ENCODE results near the gene ACTR10. TPM values are rescaled to one million over a fixed set of nuclear protein-coding genes. Genes with fewer than 3 reads are reported as not detected.

Gene ACTR10
- total RNA-seq, 1 donor from 2014 or later: 57.5 TPM

DNA sequence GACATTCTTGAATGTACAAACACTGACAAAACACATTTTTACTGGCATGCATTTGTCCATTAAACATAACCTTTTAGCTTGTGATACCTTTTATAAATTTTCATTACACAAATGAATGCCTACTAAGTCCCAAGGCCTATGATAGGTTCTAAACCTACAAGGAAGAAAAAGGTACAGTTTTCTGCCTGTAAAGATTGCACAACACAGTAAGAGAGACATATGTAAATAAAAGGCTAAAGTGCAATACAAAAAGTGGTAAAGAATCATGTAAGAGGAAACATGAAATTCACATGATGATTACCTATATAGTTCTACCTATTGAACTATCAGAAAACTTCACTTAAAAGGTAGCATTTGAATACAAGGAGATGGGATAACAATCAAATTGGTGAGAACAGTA is 83.8 kb downstream of the ACTR10 start:
- Mint-ChIP-seq H3K9me3 (ENCODE audit: low read depth) (no peaks in the 10 kb centered on the region), H3K4me1 (ENCODE audit: low read depth) (peaks cover 32% of the 10 kb centered on the region), H3K4me3 (ENCODE audit: low read depth) (no peak overlapping the region), H3K27me3 (no peaks in the 10 kb centered on the region), H3K27ac (no peak overlapping the region), H3K36me3 (ENCODE audit: insufficient read depth) (peaks cover 27% of the 10 kb centered on the region)
- TF ChIP-seq CTCF (IDR thresholded peaks at IDR 0.05; ENCODE audit: unreplicated experiment): no peak
- DNase-seq (ENCODE audit: low spot score, unreplicated experiment): no peak

- no peak for TF ChIP-seq CTCF (IDR thresholded peaks at IDR 0.05; ENCODE audit: unreplicated experiment)
- Mint-ChIP-seq H3K4me1 (ENCODE audit: low read depth) (peaks cover 34% of the 10 kb centered on the region), H3K9me3 (ENCODE audit: low read depth) (no peaks in the 10 kb centered on the region), H3K27ac (no peak overlapping the region), H3K36me3 (ENCODE audit: insufficient read depth) (peaks cover 33% of the 10 kb centered on the region), H3K27me3 (no peaks in the 10 kb centered on the region), H3K4me3 (ENCODE audit: low read depth) (no peak overlapping the region)
- no peak for DNase-seq (ENCODE audit: low spot score, unreplicated experiment)
These were observed 85.2 kb downstream of the ACTR10 start for GRCh38 chr14:58285132-58285531.

Other genes with a start within 250 kb of the ACTR10 start
- gene ARMH4, start 47.9 kb upstream of the ACTR10 start, total RNA-seq: 31.5 and 36.2 TPM in 2 replicates
- gene PSMA3, start 44.7 kb downstream of the ACTR10 start, total RNA-seq: 197 and 216 TPM in 2 replicates
- 31.5 and 35.1 TPM in 2 replicates for gene ARID4A, start 98.4 kb downstream of the ACTR10 start, total RNA-seq
- 0.55 TPM in 1 of 2 replicates, not detected in the other for gene TOMM20L, start 195.8 kb downstream of the ACTR10 start, total RNA-seq
- 34.1 and 37.9 TPM in 2 replicates for gene TIMM9, start 227.4 kb downstream of the ACTR10 start, total RNA-seq
- gene KIAA0586, start 227.6 kb downstream of the ACTR10 start, total RNA-seq: 17.7 and 19.8 TPM in 2 replicates

Measured in progenitor cell of endocrine pancreas (in vitro differentiated cells).